A549 (cell line): ENCODE results near the gene TGFBR3. TPM values are rescaled to one million over a fixed set of nuclear protein-coding genes. Genes with fewer than 3 reads are reported as not detected.

Source experiments
- ATAC-seq, 2 experiments: fragments of 200-7000 bp in 1 of 2; fragments of >200 bp in 1 of 2; cut with Nextera tagmentation in 1 of 2; cut with Tn5 transposase in 1 of 2; 3 replicates each; pipeline versions ENCODE4 v1.8.0 to v1.9.1; 2018 to 2020; ENCODE audit warnings: mild to moderate bottlenecking in 1 of 2, moderate library complexity in 1 of 2
- CTCF ChIA-PET: fragments of 300-600 bp; sonication (Branson Sonifier 250); formaldehyde crosslinking; extraction: SDS; loops from one replicate; lab custom pipeline; 2021; ENCODE audit warnings: antibody characterized with exemption, inconsistent platforms; lab: Yijun Ruan, JAX
- POLR2A ChIA-PET: fragments of 350-600 bp; formaldehyde crosslinking; extraction: SDS; loops from one replicate; lab custom pipeline; 2021; ENCODE audit warnings: antibody characterized with exemption, inconsistent platforms; lab: Yijun Ruan, JAX
- DNase-seq, 2 experiments: peaks; one replicate each; pipeline versions ENCODE4 v3.0.0 to v3.0.0-alpha.2; 2011 to 2016; ENCODE audit warnings: low read depth in 1 of 2, low spot score in 1 of 2
- FAIRE-seq: peaks from 2 replicates; lab custom pipeline; 2011; peaks lifted over from hg19 to GRCh38; lab: Jason Lieb, UNC
- H3K27ac ChIP-seq, 2 experiments: fragments of >200 bp; sonication (Bioruptor Twin); formaldehyde crosslinking; 3 replicates each; pipeline ENCODE4 v1.5.1; 2016 to 2017
- H3K4me1 ChIP-seq: fragments of >200 bp; sonication (Bioruptor Twin); formaldehyde crosslinking; 3 replicates; pipeline ENCODE4 v1.6.1; 2016
- H3K4me2 ChIP-seq: fragments of >200 bp; sonication (Bioruptor Twin); formaldehyde crosslinking; 3 replicates; pipeline ENCODE4 v1.6.1; 2016
- H3K4me3 ChIP-seq: fragments of >200 bp; sonication (Bioruptor Twin); formaldehyde crosslinking; 3 replicates; pipeline ENCODE4 v1.5.1; 2016
- H3K9me3 ChIP-seq: fragments of >200 bp; sonication (Bioruptor Twin); formaldehyde crosslinking; 3 replicates; pipeline ENCODE4 v1.6.1; 2016
- CHD2 ChIP-seq: fragments of 150-350 bp; IDR thresholded peaks from 2 replicates; pipeline ENCODE4 v1.6.1; 2014; ENCODE audit warnings: low read length; ENCODE audit not compliant: partially characterized antibody
- ESRRA ChIP-seq: fragments of 150-350 bp; IDR thresholded peaks from 2 replicates; pipeline ENCODE4 v1.6.1; 2014; ENCODE audit warnings: mild to moderate bottlenecking, low read length, borderline replicate concordance
- FOXS1 ChIP-seq: fragments of 250-450 bp; sonication (Bioruptor Pico); IDR thresholded peaks from 2 replicates; pipeline ENCODE4 v1.5.0; 2020; ENCODE audit warnings: mild to moderate bottlenecking, moderate library complexity
- HEYL ChIP-seq: fragments of 250-450 bp; sonication (Bioruptor Pico); IDR thresholded peaks from 2 replicates; pipeline ENCODE4 v1.8.0; 2021; ENCODE audit warnings: mild to moderate bottlenecking, moderate library complexity
- JUNB ChIP-seq: fragments of >200 bp; sonication (Bioruptor Twin); formaldehyde crosslinking; IDR thresholded peaks from 2 replicates; pipeline ENCODE4 v1.6.1; 2016
- KDM1A ChIP-seq: fragments of 200-600 bp; sonication (generic); IDR thresholded peaks from 2 replicates; pipeline ENCODE4 v1.6.1; 2016; ENCODE audit warnings: low read depth, mild to moderate bottlenecking
- KDM5A ChIP-seq: fragments of 200-600 bp; sonication (generic); IDR thresholded peaks from 2 replicates; pipeline ENCODE4 v1.6.1; 2016; ENCODE audit warnings: antibody characterized with exemption, mild to moderate bottlenecking
- MAFK ChIP-seq: fragments of 450-650 bp; IDR thresholded peaks from 2 replicates; pipeline ENCODE4 v1.6.1; 2014; ENCODE audit not compliant: partially characterized antibody
- NFE2L2 ChIP-seq: fragments of 150-350 bp; conservative IDR thresholded peaks from 2 replicates; pipeline ENCODE4 v1.6.1; 2014; ENCODE audit warnings: low read length
- NPAS2 ChIP-seq: fragments of 250-450 bp; sonication (Bioruptor Pico); IDR thresholded peaks from 2 replicates; pipeline ENCODE4 v1.8.0; 2022; ENCODE audit warnings: mild to moderate bottlenecking, moderate library complexity, borderline replicate concordance
- NR3C1 ChIP-seq: fragments of >200 bp; sonication (Bioruptor Twin); formaldehyde crosslinking; IDR thresholded peaks from 3 replicates; pipeline ENCODE4 v1.6.1; 2017
- POLR2A ChIP-seq: IDR thresholded peaks from 2 replicates; pipeline ENCODE4 v1.6.1; 2012; ENCODE audit warnings: mild to moderate bottlenecking, low read length
- POLR2AphosphoS2 ChIP-seq: conservative IDR thresholded peaks from 2 replicates; pipeline ENCODE4 v1.6.1; 2012; ENCODE audit warnings: low read length, improper control_type of control experiment, inconsistent platforms
- RARB ChIP-seq: fragments of 250-450 bp; sonication (Bioruptor Pico); IDR thresholded peaks from 2 replicates; pipeline ENCODE4 v1.8.0; 2021; ENCODE audit warnings: mild to moderate bottlenecking, moderate library complexity
- RCOR1 ChIP-seq: fragments of 150-350 bp; IDR thresholded peaks from 2 replicates; pipeline ENCODE4 v1.6.1; 2014; ENCODE audit warnings: antibody characterized with exemption, low read length, low read depth
- RFX5 ChIP-seq: fragments of 450-650 bp; IDR thresholded peaks from 2 replicates; pipeline ENCODE4 v1.7.1; 2014; ENCODE audit warnings: antibody characterized with exemption, mild to moderate bottlenecking, moderate library complexity
- SMC3 ChIP-seq: fragments of >200 bp; sonication (Bioruptor Twin); formaldehyde crosslinking; IDR thresholded peaks from 3 replicates; pipeline ENCODE4 v1.6.1; 2018; ENCODE audit warnings: inconsistent platforms
- ZSCAN20 ChIP-seq: fragments of 250-450 bp; sonication (Bioruptor Pico); IDR thresholded peaks from 2 replicates; pipeline ENCODE4 v1.8.0; 2022; ENCODE audit warnings: mild to moderate bottlenecking, moderate library complexity
- WGBS: methylation state at CpG from one replicate; pipeline ENCODE4 v1.1.6; 2017; ENCODE audit errors: missing lambda C conversion rate; 5-methylcytosine and 5-hydroxymethylcytosine counted together
- polyA plus RNA-seq, 4 experiments: library from polyadenylated mRNA; depleted of rRNA in 3 of 4; stranded (reverse); fragments of >200 nt; fragmentation: RNase III in 1 of 4; extraction: RNeasy Plus Mini Kit Qiagen cat#74134 plus additional on column Dnase treatment in 1 of 4; gene quantifications; 2 replicates in 3 of 4; 3 replicates in 1 of 4; pipeline ENCODE4 v1.2.3, GENCODE V29; 2011 to 2017
- TF ChIP-seq, protein P1 (sequence below): fragments of 450-650 bp; IDR thresholded peaks from 2 replicates; pipeline ENCODE4 v1.6.1; 2014; ENCODE audit warnings: antibody characterized with exemption
- TF ChIP-seq, protein P2 (sequence below): IDR thresholded peaks from 2 replicates; pipeline ENCODE4 v1.6.1; 2012; ENCODE audit warnings: low read depth, borderline replicate concordance
- TF ChIP-seq, protein P3 (sequence below): IDR thresholded peaks from 2 replicates; pipeline ENCODE4 v1.6.1; 2012
- TF ChIP-seq, protein P4 (sequence below): fragments of 150-350 bp; IDR thresholded peaks from 2 replicates; pipeline ENCODE4 v1.6.1; 2014; ENCODE audit warnings: low read depth, mild to moderate bottlenecking, low read length
- TF ChIP-seq, protein P5 (sequence below): fragments of 250-450 bp; sonication (Bioruptor Pico); IDR thresholded peaks from 2 replicates; pipeline ENCODE4 v1.5.0; 2020; ENCODE audit warnings: low read depth, mild to moderate bottlenecking, moderate library complexity
- TF ChIP-seq, protein P6 (sequence below): fragments of >200 bp; sonication (Bioruptor Twin); formaldehyde crosslinking; IDR thresholded peaks from 3 replicates; pipeline ENCODE4 v1.6.1; 2016
- TF ChIP-seq, protein P7 (sequence below): fragments of 250-450 bp; sonication (Bioruptor Pico); IDR thresholded peaks from 2 replicates; pipeline ENCODE4 v1.5.0; 2021; ENCODE audit warnings: mild to moderate bottlenecking, moderate library complexity, borderline replicate concordance

TGFBR3 gene
- polyA plus RNA-seq, 2 of the 4 experiments (the other 2 are of a cell fraction), result 5.0 to 8.9 TPM

DNA sequence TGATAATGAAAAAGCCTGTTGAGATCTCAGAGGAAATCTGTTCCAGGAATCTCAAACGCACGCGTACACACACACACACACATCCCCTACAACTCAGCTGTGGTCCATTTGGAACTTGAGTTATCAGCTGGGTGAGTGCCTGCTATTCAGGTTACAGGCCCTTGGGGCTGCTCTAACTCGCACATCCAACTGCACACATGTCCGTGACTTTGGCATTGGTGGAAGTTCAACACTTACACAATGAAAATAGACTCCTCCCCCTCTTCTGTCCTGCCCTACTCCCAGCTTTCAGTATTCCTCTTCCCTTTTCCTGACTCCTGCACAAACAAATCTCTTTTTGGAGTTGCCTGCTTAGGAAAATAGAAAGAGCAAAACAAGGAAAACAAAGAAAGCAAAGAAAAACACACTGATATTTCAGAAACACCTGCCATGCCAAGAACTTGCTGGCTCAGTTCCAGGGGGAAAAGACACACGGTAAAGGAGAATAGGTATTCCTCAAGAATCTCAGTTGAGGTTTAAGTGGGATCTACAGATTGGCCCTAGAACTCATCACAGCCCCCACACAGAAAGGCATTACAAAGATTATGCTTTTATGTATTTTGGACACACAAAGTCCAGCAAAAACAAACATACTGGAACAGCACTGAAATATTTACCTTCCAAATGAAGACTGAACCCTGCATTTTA lies 140.9 kb downstream of the TGFBR3 start:
- Histone ChIP-seq H3K4me1 (peaks cover 14% of the 10 kb centered on the region; the same call in 2 of the 3 replicates), H3K9me3 (peaks cover 22% of the 10 kb centered on the region), H3K4me3 (no peak overlapping the region), H3K4me2 (no peak overlapping the region)
- CTCF ChIA-PET, result no interaction called here
- 74% methylated on average over 6 of the region's 6 CpGs for WGBS
- DNase-seq, result no peak
- POLR2A ChIA-PET, result no interaction called here
- TF ChIP-seq CHD2 (no peak), KDM5A (no peak), FOXS1 (CRISPR knock-in tag) (no peak), JUNB (no peak), RFX5 (no peak), KDM1A (no peak), MAFK (no peak), NR3C1 (no peak), RCOR1 (no peak), RARB (no peak), ZSCAN20 (CRISPR knock-in tag) (no peak)
- TF ChIP-seq, protein P1, sequence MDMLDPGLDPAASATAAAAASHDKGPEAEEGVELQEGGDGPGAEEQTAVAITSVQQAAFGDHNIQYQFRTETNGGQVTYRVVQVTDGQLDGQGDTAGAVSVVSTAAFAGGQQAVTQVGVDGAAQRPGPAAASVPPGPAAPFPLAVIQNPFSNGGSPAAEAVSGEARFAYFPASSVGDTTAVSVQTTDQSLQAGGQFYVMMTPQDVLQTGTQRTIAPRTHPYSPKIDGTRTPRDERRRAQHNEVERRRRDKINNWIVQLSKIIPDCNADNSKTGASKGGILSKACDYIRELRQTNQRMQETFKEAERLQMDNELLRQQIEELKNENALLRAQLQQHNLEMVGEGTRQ, result no peak
- TF ChIP-seq, protein P2, sequence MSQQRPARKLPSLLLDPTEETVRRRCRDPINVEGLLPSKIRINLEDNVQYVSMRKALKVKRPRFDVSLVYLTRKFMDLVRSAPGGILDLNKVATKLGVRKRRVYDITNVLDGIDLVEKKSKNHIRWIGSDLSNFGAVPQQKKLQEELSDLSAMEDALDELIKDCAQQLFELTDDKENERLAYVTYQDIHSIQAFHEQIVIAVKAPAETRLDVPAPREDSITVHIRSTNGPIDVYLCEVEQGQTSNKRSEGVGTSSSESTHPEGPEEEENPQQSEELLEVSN, result no peak
- TF ChIP-seq, protein P3, sequence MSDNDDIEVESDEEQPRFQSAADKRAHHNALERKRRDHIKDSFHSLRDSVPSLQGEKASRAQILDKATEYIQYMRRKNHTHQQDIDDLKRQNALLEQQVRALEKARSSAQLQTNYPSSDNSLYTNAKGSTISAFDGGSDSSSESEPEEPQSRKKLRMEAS, result no peak
- TF ChIP-seq, protein P4, sequence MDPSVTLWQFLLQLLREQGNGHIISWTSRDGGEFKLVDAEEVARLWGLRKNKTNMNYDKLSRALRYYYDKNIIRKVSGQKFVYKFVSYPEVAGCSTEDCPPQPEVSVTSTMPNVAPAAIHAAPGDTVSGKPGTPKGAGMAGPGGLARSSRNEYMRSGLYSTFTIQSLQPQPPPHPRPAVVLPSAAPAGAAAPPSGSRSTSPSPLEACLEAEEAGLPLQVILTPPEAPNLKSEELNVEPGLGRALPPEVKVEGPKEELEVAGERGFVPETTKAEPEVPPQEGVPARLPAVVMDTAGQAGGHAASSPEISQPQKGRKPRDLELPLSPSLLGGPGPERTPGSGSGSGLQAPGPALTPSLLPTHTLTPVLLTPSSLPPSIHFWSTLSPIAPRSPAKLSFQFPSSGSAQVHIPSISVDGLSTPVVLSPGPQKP, result no peak
- TF ChIP-seq, all 56 proteins: peak for 0
- no peak overlapping the region for H3K27ac ChIP-seq
- FAIRE-seq (no peak), ATAC-seq (no peak)

DNA sequence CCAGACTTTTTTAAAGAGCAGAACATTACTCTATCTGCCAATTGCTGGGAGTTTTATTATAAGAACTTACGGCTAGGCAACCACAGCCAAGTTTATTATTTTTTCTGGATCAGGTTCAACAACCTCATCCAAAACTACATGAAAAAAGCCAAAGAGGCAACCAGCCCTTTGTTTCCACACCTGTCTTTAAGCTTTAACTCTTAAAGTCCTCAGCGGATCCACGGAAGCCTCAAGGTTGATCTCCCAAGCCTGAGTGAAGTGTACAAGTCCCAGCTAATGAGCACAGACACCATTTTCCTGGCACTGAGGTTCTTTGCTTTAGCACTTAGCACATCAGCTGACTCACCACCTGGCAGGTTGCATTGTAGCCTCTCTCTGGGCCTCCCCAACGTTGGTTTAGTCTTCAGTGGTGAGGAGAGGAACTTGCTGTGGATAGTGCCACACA lies 143.1 kb downstream of the TGFBR3 start:
- WGBS, result 70% methylated on average over 4 of the region's 4 CpGs
- peaks cover 22% of the 10 kb centered on the region for H3K9me3 ChIP-seq
- ChIA-PET POLR2A (no interaction called here), CTCF (interaction anchor here (0.6 kb wide), 1 partner anchor 816 kb away, joined by 3 read pairs; no protein-coding TSS in a partner anchor)
- H3K27ac ChIP-seq, result no peak overlapping the region
- TF ChIP-seq, protein P3, result no peak
- TF ChIP-seq HEYL (CRISPR knock-in tag) (no peak), ESRRA (no peak)
- DNase-seq (no peak), FAIRE-seq (no peak), ATAC-seq (no peak)
- H3K4me3 ChIP-seq, result no peak overlapping the region
- peaks cover 16% of the 10 kb centered on the region; the same call in 2 of the 3 replicates for H3K4me1 ChIP-seq
- no peak overlapping the region for H3K4me2 ChIP-seq

DNA sequence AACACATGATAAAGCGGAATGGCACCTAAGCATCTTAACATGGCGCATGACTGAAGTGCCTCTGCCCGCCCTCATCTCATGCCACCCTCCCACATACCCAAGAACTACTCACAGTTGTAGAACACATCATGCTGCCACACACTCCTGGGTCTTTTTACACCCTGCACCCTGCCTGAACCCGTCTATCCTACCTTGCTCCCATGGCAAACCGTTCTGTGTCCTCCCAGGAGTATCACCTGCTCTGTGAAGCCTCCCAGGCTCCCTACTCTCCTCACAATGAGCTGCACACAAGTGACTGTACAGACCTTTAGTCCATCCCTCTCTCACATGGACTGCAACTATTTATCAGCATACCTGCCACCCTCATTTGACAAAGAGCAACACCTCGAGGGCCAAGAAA lies 144.0 kb downstream of the TGFBR3 start:
- Histone ChIP-seq H3K9me3 (peaks cover 14% of the 10 kb centered on the region), H3K4me3 (no peak overlapping the region), H3K4me2 (no peak overlapping the region), H3K4me1 (peaks cover 24% of the 10 kb centered on the region), H3K27ac (no peak overlapping the region)
- DNase-seq (no peak), ATAC-seq (no peak), FAIRE-seq (no peak)
- ChIA-PET POLR2A (no interaction called here), CTCF (no interaction called here)
- WGBS, result 79% methylated on average over 6 of the region's 6 CpGs
- TF ChIP-seq SMC3, result no peak
- TF ChIP-seq RCOR1, result no peak
- TF ChIP-seq NFE2L2, result no peak
- no peak for TF ChIP-seq POLR2AphosphoS2
- TF ChIP-seq, protein P5, sequence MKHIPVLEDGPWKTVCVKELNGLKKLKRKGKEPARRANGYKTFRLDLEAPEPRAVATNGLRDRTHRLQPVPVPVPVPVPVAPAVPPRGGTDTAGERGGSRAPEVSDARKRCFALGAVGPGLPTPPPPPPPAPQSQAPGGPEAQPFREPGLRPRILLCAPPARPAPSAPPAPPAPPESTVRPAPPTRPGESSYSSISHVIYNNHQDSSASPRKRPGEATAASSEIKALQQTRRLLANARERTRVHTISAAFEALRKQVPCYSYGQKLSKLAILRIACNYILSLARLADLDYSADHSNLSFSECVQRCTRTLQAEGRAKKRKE, result no peak
- TF ChIP-seq, protein P6, sequence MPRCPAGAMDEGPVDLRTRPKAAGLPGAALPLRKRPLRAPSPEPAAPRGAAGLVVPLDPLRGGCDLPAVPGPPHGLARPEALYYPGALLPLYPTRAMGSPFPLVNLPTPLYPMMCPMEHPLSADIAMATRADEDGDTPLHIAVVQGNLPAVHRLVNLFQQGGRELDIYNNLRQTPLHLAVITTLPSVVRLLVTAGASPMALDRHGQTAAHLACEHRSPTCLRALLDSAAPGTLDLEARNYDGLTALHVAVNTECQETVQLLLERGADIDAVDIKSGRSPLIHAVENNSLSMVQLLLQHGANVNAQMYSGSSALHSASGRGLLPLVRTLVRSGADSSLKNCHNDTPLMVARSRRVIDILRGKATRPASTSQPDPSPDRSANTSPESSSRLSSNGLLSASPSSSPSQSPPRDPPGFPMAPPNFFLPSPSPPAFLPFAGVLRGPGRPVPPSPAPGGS, result no peak
- no peak for TF ChIP-seq KDM1A
- no peak for TF ChIP-seq POLR2A
- TF ChIP-seq, protein P3, result no peak
- TF ChIP-seq, protein P7, sequence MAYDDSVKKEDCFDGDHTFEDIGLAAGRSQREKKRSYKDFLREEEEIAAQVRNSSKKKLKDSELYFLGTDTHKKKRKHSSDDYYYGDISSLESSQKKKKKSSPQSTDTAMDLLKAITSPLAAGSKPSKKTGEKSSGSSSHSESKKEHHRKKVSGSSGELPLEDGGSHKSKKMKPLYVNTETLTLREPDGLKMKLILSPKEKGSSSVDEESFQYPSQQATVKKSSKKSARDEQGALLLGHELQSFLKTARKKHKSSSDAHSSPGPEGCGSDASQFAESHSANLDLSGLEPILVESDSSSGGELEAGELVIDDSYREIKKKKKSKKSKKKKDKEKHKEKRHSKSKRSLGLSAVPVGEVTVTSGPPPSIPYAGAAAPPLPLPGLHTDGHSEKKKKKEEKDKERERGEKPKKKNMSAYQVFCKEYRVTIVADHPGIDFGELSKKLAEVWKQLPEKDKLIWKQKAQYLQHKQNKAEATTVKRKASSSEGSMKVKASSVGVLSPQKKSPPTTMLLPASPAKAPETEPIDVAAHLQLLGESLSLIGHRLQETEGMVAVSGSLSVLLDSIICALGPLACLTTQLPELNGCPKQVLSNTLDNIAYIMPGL (CRISPR knock-in tag), result no peak
- TF ChIP-seq, protein P1, result no peak
- TF ChIP-seq NPAS2 (CRISPR knock-in tag), result no peak
- TF ChIP-seq ESRRA, result no peak
